ENCODE measurements around the gene LRRC9. TPM values are rescaled to one million over a fixed set of nuclear protein-coding genes. Genes with fewer than 3 reads are reported as not detected.

Gene LRRC9
- total RNA-seq, 4 donors from 2014 or later: not detected

- H3K4me3 ChIP-seq: no peak overlapping the region
- H3K27ac ChIP-seq (replicated peaks in 1 of 4): no peak overlapping the region
- 28% methylated on average over 2 of the region's 2 CpGs for WGBS
- no peaks in the 10 kb centered on the region for H3K9me3 ChIP-seq
- intact Hi-C loops (cut with DNase I): no loop called here
- no peaks in the 10 kb centered on the region for H3K27me3 ChIP-seq
- peaks cover 0 to 14% (median 7%) of the 10 kb centered on the region in 4 donors for H3K36me3 ChIP-seq
- H3K4me1 ChIP-seq: peaks cover 19 to 48% (median 38%) of the 10 kb centered on the region in 4 donors
- TF ChIP-seq, protein P1, sequence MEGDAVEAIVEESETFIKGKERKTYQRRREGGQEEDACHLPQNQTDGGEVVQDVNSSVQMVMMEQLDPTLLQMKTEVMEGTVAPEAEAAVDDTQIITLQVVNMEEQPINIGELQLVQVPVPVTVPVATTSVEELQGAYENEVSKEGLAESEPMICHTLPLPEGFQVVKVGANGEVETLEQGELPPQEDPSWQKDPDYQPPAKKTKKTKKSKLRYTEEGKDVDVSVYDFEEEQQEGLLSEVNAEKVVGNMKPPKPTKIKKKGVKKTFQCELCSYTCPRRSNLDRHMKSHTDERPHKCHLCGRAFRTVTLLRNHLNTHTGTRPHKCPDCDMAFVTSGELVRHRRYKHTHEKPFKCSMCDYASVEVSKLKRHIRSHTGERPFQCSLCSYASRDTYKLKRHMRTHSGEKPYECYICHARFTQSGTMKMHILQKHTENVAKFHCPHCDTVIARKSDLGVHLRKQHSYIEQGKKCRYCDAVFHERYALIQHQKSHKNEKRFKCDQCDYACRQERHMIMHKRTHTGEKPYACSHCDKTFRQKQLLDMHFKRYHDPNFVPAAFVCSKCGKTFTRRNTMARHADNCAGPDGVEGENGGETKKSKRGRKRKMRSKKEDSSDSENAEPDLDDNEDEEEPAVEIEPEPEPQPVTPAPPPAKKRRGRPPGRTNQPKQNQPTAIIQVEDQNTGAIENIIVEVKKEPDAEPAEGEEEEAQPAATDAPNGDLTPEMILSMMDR (IDR thresholded peaks at IDR 0.05): no peak
- TF ChIP-seq EP300 (IDR thresholded peaks at IDR 0.05) (no peak), POLR2A (IDR thresholded peaks at IDR 0.05; ENCODE audit: low read depth) (no peak), POLR2AphosphoS5 (IDR thresholded peaks at IDR 0.05) (no peak)
- DNase-seq (ENCODE audit: extremely low spot score): no peak
Observed at GRCh38 chr14:60106339-60106738, 186.4 kb downstream of the LRRC9 start.

GRCh38 chr14:60107477-60107876 lies 187.5 kb downstream of the LRRC9 start:
- Histone ChIP-seq H3K4me3 (no peak overlapping the region), H3K9me3 (no peaks in the 10 kb centered on the region), H3K27ac (replicated peaks in 1 of 4) (no peak overlapping the region), H3K4me1 (peaks cover 16 to 45% (median 32%) of the 10 kb centered on the region in 4 donors), H3K36me3 (peaks cover 0 to 14% (median 7%) of the 10 kb centered on the region in 4 donors), H3K27me3 (no peaks in the 10 kb centered on the region)
- intact Hi-C loops (cut with DNase I): no loop called here
- no peak for TF ChIP-seq POLR2AphosphoS5 (IDR thresholded peaks at IDR 0.05)
- TF ChIP-seq, protein P1 (IDR thresholded peaks at IDR 0.05): no peak
- no peak for TF ChIP-seq EP300 (IDR thresholded peaks at IDR 0.05)
- 79% methylated on average over 4 of the region's 4 CpGs for WGBS
- DNase-seq (ENCODE audit: extremely low spot score): no peak

DNA sequence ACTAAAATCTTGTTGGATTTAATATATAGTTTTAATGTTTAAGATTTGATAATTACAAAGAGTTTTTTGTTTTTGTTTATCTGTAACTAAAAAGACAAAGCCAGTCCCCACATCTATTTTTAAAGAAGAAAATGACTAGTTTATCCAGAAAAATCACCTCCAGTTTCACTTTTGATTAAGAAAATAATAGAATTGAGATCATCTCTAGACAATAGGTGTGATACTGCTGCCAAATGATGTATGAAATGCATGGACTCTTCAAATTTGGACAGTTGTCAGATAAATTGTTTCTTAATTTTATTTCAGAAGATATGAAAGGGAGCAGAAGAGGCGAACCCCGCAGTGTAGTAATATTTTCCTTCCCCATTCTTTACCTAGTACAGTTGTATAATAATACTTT lies 191.8 kb downstream of the LRRC9 start:
- Histone ChIP-seq H3K4me3 (no peak overlapping the region), H3K27ac (replicated peaks in 1 of 4) (no peak overlapping the region), H3K4me1 (peaks cover 0 to 12% (median 7%) of the 10 kb centered on the region in 4 donors), H3K27me3 (no peaks in the 10 kb centered on the region), H3K36me3 (peaks cover 9 to 29% (median 15%) of the 10 kb centered on the region in 4 donors), H3K9me3 (no peaks in the 10 kb centered on the region)
- 78% methylated on average over 2 of the region's 2 CpGs for WGBS
- TF ChIP-seq, protein P1 (IDR thresholded peaks at IDR 0.05): no peak
- TF ChIP-seq EP300 (IDR thresholded peaks at IDR 0.05) (no peak), POLR2AphosphoS5 (IDR thresholded peaks at IDR 0.05) (no peak), POLR2A (IDR thresholded peaks at IDR 0.05; ENCODE audit: low read depth) (no peak)
- intact Hi-C loops (cut with DNase I): no loop called here
- DNase-seq (ENCODE audit: extremely low spot score): no peak

Other genes with a start within 250 kb of the LRRC9 start
- gene RTN1, start 49.4 kb upstream of the LRRC9 start, total RNA-seq: 10 to 100 TPM in 2 of 4 donors, 1 to 10 TPM in 2; 2.9 to 13.6 (median 9.2) TPM
- 10 to 100 TPM; 18.7 to 34.5 (median 26.3) TPM for gene PCNX4, start 171.8 kb downstream of the LRRC9 start, total RNA-seq
- 10 to 100 TPM; 46.1 to 70.5 (median 59.5) TPM for gene DHRS7, start 245.3 kb downstream of the LRRC9 start, total RNA-seq

Measured in esophagus muscularis mucosa (tissue), 4 donors.